ENCODE measurements around the gene NPC1. TPM values are rescaled to one million over a fixed set of nuclear protein-coding genes. Genes with fewer than 3 reads are reported as not detected.

Gene NPC1
- total and polyA plus RNA-seq, 2 of the 8 experiments (the other 6 are each of a cell fraction or from before 2014, with no cell fraction given): 34.1 to 39.5 TPM

GRCh38 chr18:23530195-23530594, 56.1 kb downstream of the NPC1 start (continued):
- TF ChIP-seq CTCF (IDR thresholded peaks at IDR 0.05; ENCODE audit: control extremely low read depth in 1 of 3, insufficient read depth in 1 of 3, low read depth in 1 of 3, low read length in 3 of 3) (no peak), RXRA (IDR thresholded peaks at IDR 0.05; ENCODE audit: insufficient read depth, low read depth, low read length) (no peak), EP300 (IDR thresholded peaks at IDR 0.05; ENCODE audit: borderline replicate concordance in 1 of 2, low read depth in 2 of 2, low read length in 2 of 2) (no peak), POLR2A (IDR thresholded peaks at IDR 0.05; ENCODE audit: control extremely low read depth in 1 of 2, low read depth in 2 of 2, low read length in 2 of 2) (no peak)

Measured in H1 (cell line).